ENCODE data around the gene STAC3. TPM values are rescaled to one million over a fixed set of nuclear protein-coding genes. Genes with fewer than 3 reads are reported as not detected.

STAC3 gene
- total RNA-seq, 6 experiments from 2014 or later: 0.21 to 1.1 (median 0.58) TPM

GRCh38 chr12:57236925-57237595 lies 13.9 kb downstream of the STAC3 start:
- H3K36me3 Mint-ChIP-seq (ENCODE audit: low read depth): peaks cover 14% of the 10 kb centered on the region
- no peak for DNase-seq
- peaks cover 55% of the 10 kb centered on the region for H3K4me1 Mint-ChIP-seq (ENCODE audit: low read depth)
- H3K27me3 Mint-ChIP-seq (ENCODE audit: insufficient read depth): peaks cover 19% of the 10 kb centered on the region
- no peaks in the 10 kb centered on the region; the same call in 1 of the 2 replicates for H3K9me3 Mint-ChIP-seq
- H3K4me3 Mint-ChIP-seq: no peak overlapping the region
- no peak overlapping the region for H3K27ac Mint-ChIP-seq
- TF ChIP-seq, protein P1, sequence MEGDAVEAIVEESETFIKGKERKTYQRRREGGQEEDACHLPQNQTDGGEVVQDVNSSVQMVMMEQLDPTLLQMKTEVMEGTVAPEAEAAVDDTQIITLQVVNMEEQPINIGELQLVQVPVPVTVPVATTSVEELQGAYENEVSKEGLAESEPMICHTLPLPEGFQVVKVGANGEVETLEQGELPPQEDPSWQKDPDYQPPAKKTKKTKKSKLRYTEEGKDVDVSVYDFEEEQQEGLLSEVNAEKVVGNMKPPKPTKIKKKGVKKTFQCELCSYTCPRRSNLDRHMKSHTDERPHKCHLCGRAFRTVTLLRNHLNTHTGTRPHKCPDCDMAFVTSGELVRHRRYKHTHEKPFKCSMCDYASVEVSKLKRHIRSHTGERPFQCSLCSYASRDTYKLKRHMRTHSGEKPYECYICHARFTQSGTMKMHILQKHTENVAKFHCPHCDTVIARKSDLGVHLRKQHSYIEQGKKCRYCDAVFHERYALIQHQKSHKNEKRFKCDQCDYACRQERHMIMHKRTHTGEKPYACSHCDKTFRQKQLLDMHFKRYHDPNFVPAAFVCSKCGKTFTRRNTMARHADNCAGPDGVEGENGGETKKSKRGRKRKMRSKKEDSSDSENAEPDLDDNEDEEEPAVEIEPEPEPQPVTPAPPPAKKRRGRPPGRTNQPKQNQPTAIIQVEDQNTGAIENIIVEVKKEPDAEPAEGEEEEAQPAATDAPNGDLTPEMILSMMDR (IDR thresholded peaks at IDR 0.05): no peak

GRCh38 chr12:57236201-57236924 lies 14.6 kb downstream of the STAC3 start:
- Mint-ChIP-seq H3K36me3 (ENCODE audit: low read depth) (peaks cover 14% of the 10 kb centered on the region), H3K4me1 (ENCODE audit: low read depth) (peaks cover 49% of the 10 kb centered on the region), H3K4me3 (no peak overlapping the region), H3K9me3 (no peaks in the 10 kb centered on the region; the same call in 1 of the 2 replicates), H3K27me3 (ENCODE audit: insufficient read depth) (peaks cover 13% of the 10 kb centered on the region), H3K27ac (no peak overlapping the region)
- no peak for DNase-seq
- TF ChIP-seq, protein P1 (IDR thresholded peaks at IDR 0.05): no peak

DNA sequence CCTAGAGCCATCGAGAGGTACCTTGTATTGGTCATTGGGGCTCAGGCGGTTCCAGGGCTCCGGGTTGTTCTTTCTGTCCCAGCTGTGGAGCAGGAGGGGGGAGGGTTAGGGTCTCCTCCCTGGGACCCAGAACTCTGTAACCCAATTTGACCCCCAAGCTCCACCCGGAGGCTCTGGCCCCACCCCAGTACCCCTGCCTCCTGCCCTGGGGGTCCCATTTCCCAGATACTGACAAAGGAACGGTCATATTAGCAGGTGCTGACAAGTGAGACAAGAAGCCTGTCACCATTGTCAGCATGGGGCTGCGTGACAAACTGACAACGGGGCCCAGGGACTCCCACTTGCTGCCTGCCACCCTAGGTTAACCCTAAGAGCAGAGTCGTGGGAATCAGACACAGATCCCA lies 15.3 kb downstream of the STAC3 start:
- H3K27me3 Mint-ChIP-seq (ENCODE audit: insufficient read depth): peaks cover 12% of the 10 kb centered on the region
- peaks cover 49% of the 10 kb centered on the region for H3K4me1 Mint-ChIP-seq (ENCODE audit: low read depth)
- TF ChIP-seq, protein P1 (IDR thresholded peaks at IDR 0.05): no peak
- no peaks in the 10 kb centered on the region; the same call in 1 of the 2 replicates for H3K9me3 Mint-ChIP-seq
- H3K27ac Mint-ChIP-seq: no peak overlapping the region
- peaks cover 16% of the 10 kb centered on the region for H3K36me3 Mint-ChIP-seq (ENCODE audit: low read depth)
- no peak overlapping the region for H3K4me3 Mint-ChIP-seq
- DNase-seq: no peak

DNA sequence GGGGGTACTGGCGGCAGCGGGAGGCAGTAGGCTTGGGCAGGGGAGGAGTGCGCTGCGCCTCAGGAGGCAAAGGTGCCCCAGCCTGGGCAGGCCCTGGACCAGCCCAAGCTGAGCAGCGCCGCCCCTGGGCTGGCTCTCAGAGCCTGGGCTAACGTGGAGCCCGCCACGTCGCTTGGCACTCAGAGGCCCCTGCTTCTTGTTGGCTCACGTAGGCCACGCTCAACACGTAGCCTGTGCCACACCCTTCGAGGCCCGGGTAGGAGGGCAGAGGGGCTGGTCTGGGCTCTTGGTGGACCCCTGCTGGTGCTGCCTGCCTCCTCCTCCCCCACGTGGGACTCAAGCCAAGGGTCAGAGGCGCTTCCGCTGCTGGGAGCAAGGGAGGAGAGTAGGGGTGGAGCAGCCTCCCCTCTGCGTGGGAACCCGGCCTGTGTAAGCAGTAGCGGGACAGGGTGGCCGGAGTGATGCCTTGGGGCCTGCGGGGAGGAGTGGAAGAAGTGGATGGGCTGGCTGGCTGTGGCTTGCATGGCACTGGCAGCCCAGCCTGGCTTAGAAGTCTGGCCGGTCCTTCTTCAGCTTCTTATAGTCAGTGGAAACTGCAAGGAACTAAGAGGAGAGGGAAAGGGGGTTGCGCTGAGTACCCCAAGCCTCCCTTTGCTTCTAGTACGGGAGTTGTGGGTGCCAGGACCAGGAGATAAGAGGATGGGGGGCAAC lies 15.8 kb downstream of the STAC3 start:
- Mint-ChIP-seq H3K9me3 (no peaks in the 10 kb centered on the region; the same call in 1 of the 2 replicates), H3K27me3 (ENCODE audit: insufficient read depth) (peaks cover 7% of the 10 kb centered on the region), H3K27ac (no peak overlapping the region), H3K4me3 (no peak overlapping the region), H3K4me1 (ENCODE audit: low read depth) (peaks cover 49% of the 10 kb centered on the region), H3K36me3 (ENCODE audit: low read depth) (peaks cover 21% of the 10 kb centered on the region)
- TF ChIP-seq, protein P1 (IDR thresholded peaks at IDR 0.05): no peak
- DNase-seq: no peak

GRCh38 chr12:57234571-57235016 lies 16.4 kb downstream of the STAC3 start:
- Mint-ChIP-seq H3K27me3 (ENCODE audit: insufficient read depth) (peaks cover 5% of the 10 kb centered on the region), H3K27ac (no peak overlapping the region), H3K9me3 (no peaks in the 10 kb centered on the region; the same call in 1 of the 2 replicates), H3K4me3 (no peak overlapping the region), H3K4me1 (ENCODE audit: low read depth) (peaks cover 47% of the 10 kb centered on the region), H3K36me3 (ENCODE audit: low read depth) (peaks cover 27% of the 10 kb centered on the region)
- DNase-seq: no peak
- TF ChIP-seq, protein P1 (IDR thresholded peaks at IDR 0.05): no peak

All from HFFc6 (cell line).